GM12864 (cell line): Measurements from ENCODE around the gene AQP2.
"Not testable (repeated sequence)": the region's sequence is repeated elsewhere in the genome, so short reads cannot be mapped to it uniquely, and the experiment has no call there.

Source experiments
- DNase-seq: peaks from one replicate; pipeline ENCODE4 v3.0.0-alpha.2; 2011; ENCODE audit warnings: low read depth
- H3K4me3 ChIP-seq: 2 replicates; pipeline ENCODE4 v1.5.1; 2011; ENCODE audit warnings: mild to moderate bottlenecking, low read depth, low read length, control low read depth
- TF ChIP-seq, protein P1 (sequence below): IDR thresholded peaks from 2 replicates; pipeline ENCODE4 v1.5.1; 2011; ENCODE audit warnings: low read depth, mild to moderate bottlenecking, moderate library complexity, low read length, control low read depth, inconsistent platforms; ENCODE audit errors: missing control alignments

The AQP2 gene

GRCh38 chr12:49987625-49988303 is 37.2 kb downstream of the AQP2 start:
- TF ChIP-seq, protein P1, sequence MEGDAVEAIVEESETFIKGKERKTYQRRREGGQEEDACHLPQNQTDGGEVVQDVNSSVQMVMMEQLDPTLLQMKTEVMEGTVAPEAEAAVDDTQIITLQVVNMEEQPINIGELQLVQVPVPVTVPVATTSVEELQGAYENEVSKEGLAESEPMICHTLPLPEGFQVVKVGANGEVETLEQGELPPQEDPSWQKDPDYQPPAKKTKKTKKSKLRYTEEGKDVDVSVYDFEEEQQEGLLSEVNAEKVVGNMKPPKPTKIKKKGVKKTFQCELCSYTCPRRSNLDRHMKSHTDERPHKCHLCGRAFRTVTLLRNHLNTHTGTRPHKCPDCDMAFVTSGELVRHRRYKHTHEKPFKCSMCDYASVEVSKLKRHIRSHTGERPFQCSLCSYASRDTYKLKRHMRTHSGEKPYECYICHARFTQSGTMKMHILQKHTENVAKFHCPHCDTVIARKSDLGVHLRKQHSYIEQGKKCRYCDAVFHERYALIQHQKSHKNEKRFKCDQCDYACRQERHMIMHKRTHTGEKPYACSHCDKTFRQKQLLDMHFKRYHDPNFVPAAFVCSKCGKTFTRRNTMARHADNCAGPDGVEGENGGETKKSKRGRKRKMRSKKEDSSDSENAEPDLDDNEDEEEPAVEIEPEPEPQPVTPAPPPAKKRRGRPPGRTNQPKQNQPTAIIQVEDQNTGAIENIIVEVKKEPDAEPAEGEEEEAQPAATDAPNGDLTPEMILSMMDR, result no peak
- no peak overlapping the region for H3K4me3 ChIP-seq
- DNase-seq, result no peak

GRCh38 chr12:49989400-49989799 is 38.9 kb downstream of the AQP2 start:
- DNase-seq, H3K4me3 ChIP-seq: not testable (repeated sequence)

GRCh38 chr12:49990273-49990672 is 39.7 kb downstream of the AQP2 start:
- DNase-seq, result no peak
- no peak overlapping the region for H3K4me3 ChIP-seq
- TF ChIP-seq, protein P1, result no peak

DNA sequence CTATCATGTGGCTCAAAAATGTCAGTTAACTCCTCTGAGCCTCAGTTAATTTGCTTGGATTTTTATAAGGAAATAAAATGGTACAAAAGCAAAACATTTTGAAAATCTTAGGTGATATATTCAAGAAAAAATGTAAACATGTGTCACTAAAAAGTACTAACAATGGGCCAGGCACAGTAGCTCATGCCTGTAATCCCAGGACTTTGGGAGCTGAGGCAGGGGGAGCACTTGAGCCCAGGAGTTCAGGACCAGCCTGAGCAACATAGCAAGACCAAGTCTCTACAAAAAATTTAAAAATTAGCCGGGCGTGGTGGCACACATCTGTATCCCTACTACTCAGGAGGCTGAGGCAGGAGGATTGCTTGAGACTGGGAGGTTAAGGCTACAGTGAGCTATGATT is 47.9 kb downstream of the AQP2 start:
- TF ChIP-seq, protein P1, result no peak
- DNase-seq, result no peak
- no peak overlapping the region for H3K4me3 ChIP-seq

DNA sequence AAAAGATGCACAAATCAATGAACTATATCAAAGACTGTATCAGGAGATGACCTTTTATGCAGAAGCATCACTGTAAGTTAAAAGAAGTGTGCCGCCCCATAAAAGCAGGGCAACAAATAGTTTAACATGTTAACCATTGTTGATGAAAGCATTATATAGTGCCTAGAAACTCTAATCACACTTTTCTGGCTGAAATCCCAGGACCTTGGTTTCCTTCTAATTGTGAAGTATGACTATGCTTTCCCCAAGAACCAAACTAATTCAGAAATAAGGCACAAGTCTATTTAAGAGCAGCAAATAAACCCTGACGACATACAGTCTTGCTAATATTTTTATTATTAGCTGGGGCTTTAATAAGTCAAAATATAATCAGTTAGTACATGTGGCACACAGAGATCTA is 53.1 kb downstream of the AQP2 start:
- no peak for DNase-seq
- H3K4me3 ChIP-seq, result no peak overlapping the region
- TF ChIP-seq, protein P1, result no peak

GRCh38 chr12:50004696-50005095 is 54.2 kb downstream of the AQP2 start:
- TF ChIP-seq, protein P1, result no peak
- DNase-seq, result no peak
- H3K4me3 ChIP-seq, result no peak overlapping the region

DNA sequence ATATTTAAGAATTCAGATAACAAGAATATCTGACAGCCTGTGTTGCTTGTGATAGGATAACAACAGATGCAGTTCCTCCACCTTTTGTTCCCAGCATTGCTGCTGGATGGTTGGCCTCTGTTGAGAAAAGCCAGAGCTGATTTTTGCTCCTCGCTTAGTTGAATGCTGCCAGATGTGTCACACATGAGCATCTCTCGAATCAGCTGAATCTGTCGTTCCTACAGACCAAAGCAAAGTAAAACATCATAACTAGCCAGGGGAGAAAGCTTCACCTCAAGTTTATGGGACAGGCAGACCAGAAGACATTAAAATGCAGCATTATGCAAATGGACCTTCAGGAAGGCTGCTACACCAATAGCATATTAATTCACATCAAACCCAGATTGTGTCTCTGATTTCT is 54.6 kb downstream of the AQP2 start:
- DNase-seq, result no peak
- no peak overlapping the region for H3K4me3 ChIP-seq
- TF ChIP-seq, protein P1, result no peak
